PC-9 (cell line): ENCODE results near the gene GNB3. TPM values are rescaled to one million over a fixed set of nuclear protein-coding genes. Genes with fewer than 3 reads are reported as not detected.

ENCODE experiments used
- BruUV-seq: library from RNA; stranded (reverse); fragments of 400-500 nt; replicated peaks from 2 replicates; lab custom pipeline; 2021; lab: Mats Ljungman, UMichigan
- CTCF ChIA-PET: fragments of 300-600 bp; sonication (Branson Sonifier 250); formaldehyde crosslinking; loops from one replicate; lab custom pipeline; 2022; ENCODE audit warnings: antibody characterized with exemption; lab: Charles Lee
- POLR2A ChIA-PET: fragments of 300-600 bp; sonication (Branson Sonifier 250); formaldehyde crosslinking; loops from one replicate; lab custom pipeline; 2022; ENCODE audit warnings: antibody characterized with exemption; ENCODE audit not compliant: unreplicated experiment; lab: Charles Lee
- DNase-seq, 2 experiments: peaks; one replicate each; pipeline versions ENCODE4 v3.0.0 to v3.0.0-alpha.2; 2015 to 2022; ENCODE audit warnings: mixed read lengths in 1 of 2
- H2AFZ ChIP-seq: fragments of 200-600 bp; sonication (generic); 2 replicates; pipeline ENCODE4 v1.8.1; 2017; ENCODE audit warnings: antibody characterized with exemption
- H3F3A ChIP-seq: fragments of 200-600 bp; sonication (generic); 2 replicates; pipeline ENCODE4 v1.8.1; 2017; ENCODE audit warnings: antibody characterized with exemption, mild to moderate bottlenecking, low read depth; ENCODE audit not compliant: insufficient read depth
- H3K27ac ChIP-seq: fragments of 200-600 bp; sonication (generic); 2 replicates; pipeline ENCODE4 v1.6.1; 2016; ENCODE audit warnings: mixed run types
- H3K27me3 ChIP-seq: fragments of 200-600 bp; sonication (generic); 2 replicates; pipeline ENCODE4 v1.6.1; 2016; ENCODE audit warnings: low read depth, mixed run types; ENCODE audit not compliant: insufficient read depth
- H3K36me3 ChIP-seq: fragments of 200-600 bp; sonication (generic); 2 replicates; pipeline ENCODE4 v1.6.1; 2016; ENCODE audit warnings: low read depth, mixed run types
- H3K4me1 ChIP-seq: fragments of 200-600 bp; sonication (generic); replicated peaks from 2 replicates; pipeline ENCODE4 v1.6.1; 2016; ENCODE audit warnings: mixed run types; ENCODE audit not compliant: insufficient read depth
- H3K4me2 ChIP-seq: fragments of 200-600 bp; sonication (generic); 2 replicates; pipeline ENCODE4 v1.6.1; 2017; ENCODE audit warnings: mixed run types
- H3K4me3 ChIP-seq: fragments of 200-600 bp; sonication (generic); 2 replicates; pipeline ENCODE4 v1.6.1; 2016; ENCODE audit warnings: mixed run types
- H3K79me2 ChIP-seq: fragments of 200-600 bp; sonication (generic); 2 replicates; pipeline ENCODE4 v1.6.1; 2017; ENCODE audit warnings: low read depth, mixed run types
- H3K9me2 ChIP-seq: fragments of 200-600 bp; sonication (generic); 2 replicates; pipeline ENCODE4 v1.8.1; 2017; ENCODE audit warnings: mild to moderate bottlenecking; ENCODE audit not compliant: insufficient read depth
- H3K9me3 ChIP-seq: fragments of 200-600 bp; sonication (generic); 2 replicates; pipeline ENCODE4 v1.8.1; 2016; ENCODE audit warnings: low read depth; ENCODE audit not compliant: insufficient read depth
- H4K20me1 ChIP-seq: fragments of 200-600 bp; sonication (generic); 2 replicates; pipeline ENCODE4 v1.8.1; 2017; ENCODE audit not compliant: insufficient read depth
- CTCF ChIP-seq: fragments of 200-600 bp; sonication (generic); conservative IDR thresholded peaks from 2 replicates; pipeline ENCODE4 v1.6.1; 2017; ENCODE audit warnings: mixed run types, antibody characterized with exemption, mild to moderate bottlenecking, moderate library complexity
- EZH2 ChIP-seq: fragments of 200-600 bp; sonication (generic); IDR thresholded peaks from 2 replicates; pipeline ENCODE4 v1.8.0; 2017; ENCODE audit warnings: antibody characterized with exemption, low read depth
- intact Hi-C: fragments of 100-400 bp; cut with micrococcal nuclease; formaldehyde crosslinking; loops from one replicate; pipeline ENCODE4 v1.10.0; 2022; ENCODE audit not compliant: unreplicated experiment
- total RNA-seq: library from RNA; stranded (reverse); gene quantifications from 2 replicates; pipeline ENCODE4 v1.2.3, GENCODE V29; 2021

The GNB3 gene
- total RNA-seq, 1 experiment from 2014 or later = not detected

GRCh38 chr12:6866163-6866919 is 25.6 kb downstream of the GNB3 start:
- Histone ChIP-seq H3K9me2 (no peaks in the 10 kb centered on the region), H3F3A (peaks cover 58% of the 10 kb centered on the region), H3K27ac (no peak overlapping the region), H3K9me3 (no peaks in the 10 kb centered on the region), H3K4me3 (peak overlapping the region; percentile 97; the same call in 1 of the 2 replicates), H3K4me1 (peaks cover 23% of the 10 kb centered on the region), H3K36me3 (peaks cover 23% of the 10 kb centered on the region), H4K20me1 (peaks cover 34% of the 10 kb centered on the region), H3K4me2 (peak overlapping the region; percentile 79), H3K27me3 (no peaks in the 10 kb centered on the region), H3K79me2 (peaks cover 28% of the 10 kb centered on the region), H2AFZ (no peak overlapping the region)
- DNase-seq = no peak
- TF ChIP-seq CTCF (no peak), EZH2 (no peak)
- intact Hi-C loops = no loop called here
- BruUV-seq = no TSS peak
- POLR2A ChIA-PET = interaction anchor here (0.6 to 1.0 kb wide), 6 partner anchors 13 to 530 kb away, joined by 3 to 20 read pairs (median 9); no protein-coding TSS in a partner anchor
- CTCF ChIA-PET = no interaction called here

GRCh38 chr12:6866920-6867412 is 26.2 kb downstream of the GNB3 start:
- CTCF ChIA-PET = interaction anchor here (0.7 to 1.0 kb wide), 2 partner anchors 121 to 144 kb away, joined by 3 read pairs; no protein-coding TSS in a partner anchor

More at GRCh38 chr12:6866920-6867412, 26.2 kb downstream of the GNB3 start:
- Histone ChIP-seq H4K20me1 (peaks cover 40% of the 10 kb centered on the region), H3K9me2 (no peaks in the 10 kb centered on the region), H3F3A (peaks cover 64% of the 10 kb centered on the region), H3K4me1 (peaks cover 29% of the 10 kb centered on the region), H3K4me2 (peak overlapping the region; percentile 79), H3K27me3 (no peaks in the 10 kb centered on the region), H3K9me3 (no peaks in the 10 kb centered on the region), H3K36me3 (peaks cover 23% of the 10 kb centered on the region), H3K79me2 (peaks cover 32% of the 10 kb centered on the region), H3K4me3 (peak overlapping the region; percentile 97; the same call in 1 of the 2 replicates), H3K27ac (no peak overlapping the region), H2AFZ (0 out of 2 replicates have a peak overlapping the region, but pooled peaks have one; percentile 72)
- POLR2A ChIA-PET = interaction anchor here (0.6 to 1.0 kb wide), 9 partner anchors 14 to 530 kb away, joined by 3 to 20 read pairs (median 5); partner anchors contain the start of gene RNU7-1
- DNase-seq = no peak
- no TSS peak for BruUV-seq
- intact Hi-C loops = loop anchor here (1.0 kb wide), 1 partner anchor 15 kb away; the partner anchor contains the start of gene USP5
- TF ChIP-seq EZH2 (no peak), CTCF (no peak)
